ENCODE results near the gene SLC16A7. TPM values are rescaled to one million over a fixed set of nuclear protein-coding genes. Genes with fewer than 3 reads are reported as not detected.

Gene SLC16A7
- polyA plus RNA-seq, 6 donors from 2014 or later, result 12.6 to 38.9 (median 29.1) TPM

DNA sequence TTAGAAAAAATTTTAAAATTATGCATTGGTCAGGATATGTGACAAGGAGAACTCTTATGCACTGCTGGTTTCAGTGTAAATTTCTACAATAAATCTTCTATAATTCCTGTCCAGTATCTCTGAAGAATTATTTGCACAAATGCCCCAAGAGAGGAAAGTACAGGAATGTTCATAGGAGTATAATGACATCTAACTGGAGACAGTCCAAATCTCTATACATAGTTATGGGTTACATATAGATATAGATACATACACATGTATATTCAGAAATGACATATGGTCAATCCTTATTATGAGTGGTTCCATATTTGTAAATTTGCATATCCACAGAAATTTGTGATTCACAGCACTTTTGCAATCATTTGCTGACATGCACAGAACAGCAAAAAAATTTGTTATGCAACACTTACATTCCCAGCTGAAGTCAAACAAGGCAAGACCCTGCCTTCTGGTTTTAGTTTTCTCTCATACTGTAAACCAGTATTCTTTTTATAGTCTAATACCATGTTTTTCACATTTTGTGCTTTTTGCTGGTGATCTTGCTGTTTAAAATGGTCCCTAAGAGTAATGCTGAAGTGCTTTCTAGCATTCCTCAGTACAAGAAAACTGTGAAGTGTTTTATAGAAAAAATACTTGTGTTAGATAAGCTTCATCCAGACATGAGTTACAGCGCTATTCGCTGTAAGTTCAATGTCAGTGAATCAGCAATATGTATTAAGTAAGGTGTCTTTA lies 103.8 kb downstream of the SLC16A7 start:
- H3K4me1 Mint-ChIP-seq, result peaks cover 0 to 12% (median 3%) of the 10 kb centered on the region in 3 donors
- no peak overlapping the region for H3K4me3 Mint-ChIP-seq
- H3K27ac Mint-ChIP-seq, result no peak overlapping the region
- DNase-seq (no peak), ATAC-seq (ENCODE audit: low read depth in 2 of 2) (no peak)
- no peaks in the 10 kb centered on the region for H3K9me3 Mint-ChIP-seq
- no peaks in the 10 kb centered on the region for H3K27me3 Mint-ChIP-seq
- H3K36me3 Mint-ChIP-seq, result no peaks in the 10 kb centered on the region

DNA sequence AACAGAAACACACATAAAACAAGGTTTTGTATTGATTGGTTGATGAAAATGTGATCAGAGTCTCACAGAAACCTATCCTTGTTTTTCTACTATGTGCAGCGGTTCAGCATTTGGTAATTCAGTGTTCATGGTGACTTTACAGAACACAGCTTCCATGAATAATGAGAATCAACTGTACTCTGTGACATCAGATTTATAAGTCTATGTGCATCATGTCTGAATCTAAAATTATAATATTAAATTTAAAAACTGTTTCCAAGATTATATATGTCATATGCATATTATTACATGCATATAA lies 104.3 kb downstream of the SLC16A7 start:
- Mint-ChIP-seq H3K4me1 (peaks cover 0 to 12% (median 3%) of the 10 kb centered on the region in 3 donors), H3K4me3 (no peak overlapping the region), H3K27ac (no peak overlapping the region), H3K9me3 (no peaks in the 10 kb centered on the region), H3K36me3 (no peaks in the 10 kb centered on the region), H3K27me3 (no peaks in the 10 kb centered on the region)
- DNase-seq (no peak), ATAC-seq (ENCODE audit: low read depth in 2 of 2) (no peak)

DNA sequence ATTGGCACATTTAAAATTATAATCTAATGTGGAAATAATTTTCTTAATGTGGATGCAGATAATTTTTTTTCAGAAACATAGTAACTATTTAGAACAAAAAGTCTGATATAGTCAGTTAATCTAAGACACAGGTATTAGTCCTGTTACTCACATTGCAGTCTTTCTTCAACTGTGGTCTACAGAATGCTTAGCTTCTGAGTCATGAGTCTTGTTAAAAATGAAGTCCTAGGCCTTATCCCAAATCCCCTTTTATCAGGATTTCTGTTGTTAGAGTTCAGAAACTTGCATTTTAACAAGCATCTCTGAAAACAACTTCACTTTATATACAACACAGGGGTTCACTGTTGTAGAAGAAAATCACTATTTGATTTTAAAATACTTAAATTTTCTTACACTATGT lies 112.2 kb downstream of the SLC16A7 start:
- DNase-seq (no peak), ATAC-seq (ENCODE audit: low read depth in 2 of 2) (no peak)
- H3K36me3 Mint-ChIP-seq, result peaks cover 0 to 7% of the 10 kb centered on the region in 2 donors
- H3K4me3 Mint-ChIP-seq, result no peak overlapping the region
- no peaks in the 10 kb centered on the region for H3K9me3 Mint-ChIP-seq
- H3K27ac Mint-ChIP-seq, result no peak overlapping the region
- no peaks in the 10 kb centered on the region for H3K27me3 Mint-ChIP-seq
- H3K4me1 Mint-ChIP-seq, result peaks cover 2 to 5% (median 4%) of the 10 kb centered on the region in 3 donors

DNA sequence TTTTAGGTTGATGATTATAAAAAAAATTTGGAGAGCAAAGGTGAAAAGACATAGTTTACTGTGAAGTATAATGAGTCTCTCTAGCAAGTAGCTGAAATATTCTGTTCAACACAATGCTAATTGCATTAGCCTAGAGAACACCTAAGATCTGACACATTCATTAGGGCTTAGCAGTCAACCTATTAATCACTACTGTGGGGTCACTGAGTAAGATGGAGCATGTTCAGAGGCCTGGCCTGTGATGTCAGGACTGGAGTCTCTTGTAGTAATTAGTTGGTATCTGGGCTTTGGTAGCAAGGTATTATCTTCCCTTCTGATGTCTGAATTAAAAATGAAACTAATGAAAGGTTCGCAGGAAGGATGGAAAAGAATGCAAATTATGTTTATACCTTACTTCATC lies 112.7 kb downstream of the SLC16A7 start:
- Mint-ChIP-seq H3K9me3 (no peaks in the 10 kb centered on the region), H3K4me1 (peaks cover 2 to 5% (median 4%) of the 10 kb centered on the region in 3 donors), H3K4me3 (no peak overlapping the region), H3K36me3 (peaks cover under 1 to 7% of the 10 kb centered on the region in 2 donors), H3K27ac (no peak overlapping the region), H3K27me3 (no peaks in the 10 kb centered on the region)
- DNase-seq (no peak), ATAC-seq (ENCODE audit: low read depth in 2 of 2) (no peak)

DNA sequence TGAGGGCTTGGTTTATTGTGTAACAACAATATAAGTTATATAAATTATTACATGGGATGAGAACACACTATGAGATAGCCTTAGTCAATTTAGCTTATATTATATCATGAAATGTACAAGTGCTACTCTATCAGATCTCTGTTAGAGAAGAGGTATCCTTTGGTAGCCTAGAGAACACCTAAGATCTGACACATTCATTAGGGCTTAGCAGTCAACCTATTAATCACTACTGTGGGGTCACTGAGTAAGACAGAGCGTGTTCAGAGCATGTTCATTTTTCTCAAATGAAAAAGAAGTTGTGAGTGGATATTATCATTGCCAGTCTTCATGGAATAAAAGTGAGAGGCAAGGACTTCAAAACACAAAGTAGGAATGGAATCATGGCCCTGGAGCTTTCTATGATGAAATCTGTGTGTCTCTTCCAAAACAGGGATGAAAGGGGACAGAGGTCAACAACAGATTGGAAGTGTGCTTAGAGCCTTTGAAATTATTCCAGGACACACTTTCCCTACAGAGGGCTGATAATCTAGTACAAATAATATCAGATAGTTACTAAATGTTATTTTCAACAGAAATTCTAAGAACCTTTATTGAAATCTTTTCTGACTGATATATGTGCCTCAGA lies 114.3 kb downstream of the SLC16A7 start:
- peak overlapping the region in 1 of 6 donors; percentile 60 for H3K27ac Mint-ChIP-seq
- ATAC-seq (ENCODE audit: low read depth in 2 of 2), result no peak
- peaks cover 0 to 5% (median 0%) of the 10 kb centered on the region in 7 donors for H3K9me3 Mint-ChIP-seq
- no peaks in the 10 kb centered on the region for H3K27me3 Mint-ChIP-seq
- H3K36me3 Mint-ChIP-seq, result peaks cover 10 to 14% of the 10 kb centered on the region in 2 donors
- H3K4me3 Mint-ChIP-seq, result no peak overlapping the region
- DNase-seq, result no peak
- H3K4me1 Mint-ChIP-seq, result peaks cover 2 to 17% (median 9%) of the 10 kb centered on the region in 3 donors

DNA sequence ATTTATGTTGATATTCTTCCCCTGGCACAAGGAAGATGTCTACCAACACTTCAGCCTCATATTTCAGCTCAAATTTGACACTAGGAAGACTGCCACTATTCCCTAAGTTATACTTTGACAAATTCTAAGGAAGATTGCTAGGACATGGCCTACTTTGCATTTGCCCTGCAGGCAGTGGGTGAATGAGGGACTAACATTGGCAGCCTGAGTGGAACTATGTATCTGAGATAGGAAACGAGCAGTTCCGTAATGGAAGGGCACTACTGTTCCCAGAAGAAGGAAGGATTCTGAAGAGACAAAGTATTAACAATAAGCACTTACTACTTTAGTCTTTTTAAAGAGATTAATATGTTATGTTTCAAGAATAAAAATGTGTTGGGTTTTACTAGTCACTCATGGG lies 115.1 kb downstream of the SLC16A7 start:
- Mint-ChIP-seq H3K36me3 (peaks cover 10% of the 10 kb centered on the region in 2 donors), H3K27ac (peak overlapping the region in 2 of 6 donors; percentile 18 to 76), H3K4me1 (peaks cover 5 to 18% (median 9%) of the 10 kb centered on the region in 3 donors), H3K27me3 (no peaks in the 10 kb centered on the region), H3K4me3 (no peak overlapping the region), H3K9me3 (peaks cover 0 to 5% (median 0%) of the 10 kb centered on the region in 7 donors)
- ATAC-seq (ENCODE audit: low read depth in 2 of 2) (no peak), DNase-seq (no peak)

DNA sequence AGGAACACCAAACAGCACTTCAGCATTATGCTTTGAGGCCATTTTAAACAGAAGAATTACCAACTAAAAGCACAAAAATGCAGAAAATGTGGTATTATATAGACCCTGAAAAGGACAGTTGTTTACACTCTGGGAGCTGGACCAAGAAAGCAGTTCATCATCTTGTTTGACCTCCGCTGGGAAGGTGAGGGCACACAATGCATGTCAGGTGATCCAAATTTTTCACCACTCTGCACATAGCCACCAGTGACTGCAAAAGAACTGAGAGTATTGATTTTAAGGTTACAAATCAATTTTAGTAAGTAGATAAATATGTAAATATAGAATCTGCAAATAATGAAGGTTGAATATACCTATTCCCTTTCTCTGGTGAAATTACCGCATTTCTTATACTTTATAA lies 119.6 kb downstream of the SLC16A7 start:
- peaks cover 5 to 19% (median 13%) of the 10 kb centered on the region in 3 donors for H3K4me1 Mint-ChIP-seq
- DNase-seq (no peak), ATAC-seq (ENCODE audit: low read depth in 2 of 2) (no peak)
- H3K27ac Mint-ChIP-seq, result no peak overlapping the region
- H3K27me3 Mint-ChIP-seq, result no peaks in the 10 kb centered on the region
- H3K4me3 Mint-ChIP-seq, result no peak overlapping the region
- H3K36me3 Mint-ChIP-seq, result peaks cover 10% of the 10 kb centered on the region in 2 donors
- peaks cover 0 to 5% (median 0%) of the 10 kb centered on the region in 7 donors for H3K9me3 Mint-ChIP-seq

DNA sequence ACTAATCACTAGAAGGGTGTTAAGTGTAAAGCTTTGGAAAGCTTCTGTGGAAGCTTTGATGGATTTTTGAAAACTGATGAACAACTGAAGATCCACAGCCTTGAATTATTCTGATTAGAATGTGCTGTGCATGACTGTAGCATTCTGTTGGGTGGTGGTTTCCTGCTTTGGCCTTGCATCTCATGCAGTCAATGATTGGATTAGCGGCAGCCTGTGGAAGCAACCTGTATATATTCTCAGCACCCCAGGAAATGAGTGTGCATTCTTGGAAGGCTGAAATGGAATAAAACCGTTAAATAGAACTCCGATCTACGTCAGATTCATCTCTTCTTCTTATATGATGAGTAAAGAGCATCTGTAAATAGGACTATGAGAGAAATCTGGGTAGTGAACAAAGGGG lies 120.2 kb downstream of the SLC16A7 start:
- Mint-ChIP-seq H3K27ac (peak overlapping the region in 1 of 6 donors; percentile 16), H3K4me3 (no peak overlapping the region), H3K9me3 (peaks cover 0 to 5% (median 0%) of the 10 kb centered on the region in 7 donors), H3K4me1 (peaks cover 5 to 19% (median 13%) of the 10 kb centered on the region in 3 donors), H3K36me3 (peaks cover 10% of the 10 kb centered on the region in 2 donors), H3K27me3 (no peaks in the 10 kb centered on the region)
- ATAC-seq (ENCODE audit: low read depth in 2 of 2) (no peak), DNase-seq (no peak)

DNA sequence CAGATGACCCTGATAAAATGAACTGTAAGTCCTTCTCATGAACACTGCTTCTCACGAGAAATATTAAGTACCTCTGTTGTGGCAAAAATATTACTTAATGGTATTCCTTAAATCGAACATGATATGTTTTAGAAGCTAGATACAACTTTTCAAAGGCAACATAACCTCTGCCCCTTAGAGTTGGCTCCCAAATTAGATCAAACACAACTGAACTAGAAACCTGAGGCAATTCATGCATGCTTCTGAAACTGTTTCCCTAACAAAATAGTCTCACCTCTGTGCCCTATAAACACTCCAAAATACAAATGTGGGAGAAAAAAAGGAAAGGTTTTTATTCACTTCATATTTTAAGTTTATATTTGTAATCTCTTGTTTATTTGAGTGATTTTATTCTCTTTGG lies 121.6 kb downstream of the SLC16A7 start:
- Mint-ChIP-seq H3K27me3 (no peaks in the 10 kb centered on the region), H3K9me3 (peaks cover 0 to 5% (median 0%) of the 10 kb centered on the region in 7 donors), H3K4me3 (no peak overlapping the region), H3K36me3 (peaks cover 6 to 10% of the 10 kb centered on the region in 2 donors), H3K4me1 (peaks cover 5 to 19% (median 13%) of the 10 kb centered on the region in 3 donors), H3K27ac (no peak overlapping the region)
- ATAC-seq (ENCODE audit: low read depth in 2 of 2) (no peak), DNase-seq (no peak)

DNA sequence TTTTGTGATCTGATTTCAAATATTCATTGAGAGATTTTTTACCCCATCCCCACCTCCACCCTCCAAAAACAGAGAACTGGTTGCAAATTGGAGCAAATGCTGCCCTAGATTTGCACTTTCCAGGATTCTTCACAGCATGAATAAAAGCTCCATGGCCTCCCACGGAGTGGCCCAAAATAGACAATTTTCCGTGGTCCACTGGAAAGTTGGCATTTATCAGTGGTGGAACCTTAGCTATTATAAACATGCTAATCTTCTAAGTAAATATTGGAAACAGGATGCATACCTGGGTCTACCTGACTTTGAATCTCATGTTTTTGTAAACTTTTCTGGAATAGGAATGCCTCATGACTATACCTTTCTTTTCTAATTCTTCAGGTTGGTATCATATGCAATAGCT lies 123.9 kb downstream of the SLC16A7 start:
- ATAC-seq (ENCODE audit: low read depth in 2 of 2) (no peak), DNase-seq (no peak)
- H3K36me3 Mint-ChIP-seq, result no peaks in the 10 kb centered on the region
- no peak overlapping the region for H3K27ac Mint-ChIP-seq
- no peaks in the 10 kb centered on the region for H3K9me3 Mint-ChIP-seq
- no peak overlapping the region for H3K4me3 Mint-ChIP-seq
- peaks cover 4 to 8% (median 5%) of the 10 kb centered on the region in 3 donors for H3K4me1 Mint-ChIP-seq
- H3K27me3 Mint-ChIP-seq, result no peaks in the 10 kb centered on the region

DNA sequence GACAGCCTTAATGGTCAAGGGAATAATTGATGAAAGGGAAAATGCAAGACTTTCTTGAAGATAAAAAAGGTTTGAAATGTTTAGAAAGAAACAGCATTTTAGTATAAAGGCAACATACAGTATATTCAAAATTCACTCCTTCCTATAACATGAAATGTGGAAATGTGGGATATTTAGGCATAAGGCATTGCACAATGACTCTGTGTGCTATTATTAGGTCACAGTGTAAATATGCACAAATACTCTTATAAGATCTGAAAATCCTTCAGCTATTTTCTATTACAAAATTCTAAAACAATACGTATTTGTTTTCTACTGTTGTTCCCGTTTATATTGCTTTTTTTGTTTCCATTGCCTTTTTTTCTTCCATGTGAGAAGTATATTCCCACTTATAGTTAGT lies 127.7 kb downstream of the SLC16A7 start:
- Mint-ChIP-seq H3K27ac (no peak overlapping the region), H3K27me3 (no peaks in the 10 kb centered on the region), H3K36me3 (no peaks in the 10 kb centered on the region), H3K9me3 (no peaks in the 10 kb centered on the region), H3K4me3 (no peak overlapping the region), H3K4me1 (peaks cover 0 to 6% (median 0%) of the 10 kb centered on the region in 3 donors)
- DNase-seq (no peak), ATAC-seq (ENCODE audit: low read depth in 2 of 2) (no peak)

DNA sequence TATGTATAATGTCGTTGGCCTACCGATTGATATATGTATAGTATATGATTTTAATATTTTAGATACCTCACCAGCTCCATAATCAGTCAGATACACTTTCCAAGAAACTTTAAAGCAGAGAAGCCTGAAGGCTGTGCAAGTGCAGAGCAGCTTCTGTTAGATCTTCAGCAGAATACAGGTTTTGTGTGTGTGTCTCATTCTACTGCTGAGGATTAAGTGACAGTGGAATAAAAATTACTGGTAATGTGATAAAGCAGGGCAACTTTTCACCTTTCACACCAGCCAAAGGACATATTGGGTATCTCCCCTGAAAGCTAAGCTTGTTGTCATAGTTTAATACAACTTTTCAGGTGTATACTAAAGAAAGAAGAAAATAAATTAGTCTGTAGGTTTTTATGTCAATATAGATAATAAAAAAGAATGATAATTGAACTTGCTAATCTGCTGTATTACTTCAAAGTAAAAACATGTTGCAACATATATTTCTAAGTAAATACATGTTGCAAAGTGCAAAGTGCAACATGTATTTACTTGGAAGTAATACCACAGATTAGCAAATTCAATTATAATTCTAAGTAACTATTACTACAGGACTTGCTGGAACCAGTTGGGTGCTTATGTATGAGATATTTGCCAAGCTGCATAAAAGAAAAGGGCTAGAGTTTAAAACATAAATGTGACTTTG lies 128.3 kb downstream of the SLC16A7 start:
- peaks cover 0 to 6% (median 0%) of the 10 kb centered on the region in 3 donors for H3K4me1 Mint-ChIP-seq
- no peaks in the 10 kb centered on the region for H3K36me3 Mint-ChIP-seq
- DNase-seq (no peak), ATAC-seq (ENCODE audit: low read depth in 2 of 2) (no peak)
- H3K27me3 Mint-ChIP-seq, result no peaks in the 10 kb centered on the region
- H3K27ac Mint-ChIP-seq, result no peak overlapping the region
- H3K4me3 Mint-ChIP-seq, result no peak overlapping the region
- no peaks in the 10 kb centered on the region for H3K9me3 Mint-ChIP-seq

DNA sequence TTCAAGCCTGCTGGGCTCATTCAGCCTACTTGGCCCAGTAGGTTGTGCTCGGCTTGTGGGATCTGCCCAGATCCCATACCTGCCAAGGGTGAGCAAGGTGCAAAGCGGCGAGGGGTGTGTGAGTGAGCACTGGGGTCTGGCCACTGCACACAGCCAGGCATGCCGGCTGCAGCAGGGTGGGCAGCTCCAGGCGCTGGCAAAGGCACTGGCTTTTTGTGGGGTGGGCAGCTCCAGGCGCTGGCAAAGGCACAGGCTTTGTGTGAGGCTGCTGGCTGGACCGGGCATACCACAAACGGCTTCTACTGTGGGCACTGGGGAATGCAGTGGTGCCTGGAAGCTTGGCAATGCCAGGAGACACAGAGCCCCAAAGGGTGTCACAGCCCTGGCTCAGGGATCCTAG lies 137.4 kb downstream of the SLC16A7 start:
- H3K9me3 Mint-ChIP-seq, result no peaks in the 10 kb centered on the region
- no peak overlapping the region for H3K4me3 Mint-ChIP-seq
- no peaks in the 10 kb centered on the region for H3K27me3 Mint-ChIP-seq
- ATAC-seq (ENCODE audit: low read depth in 2 of 2) (no peak), DNase-seq (no peak)
- H3K36me3 Mint-ChIP-seq, result peaks cover 4 to 15% of the 10 kb centered on the region in 2 donors
- H3K4me1 Mint-ChIP-seq, result peaks cover 5 to 16% (median 13%) of the 10 kb centered on the region in 3 donors
- no peak overlapping the region for H3K27ac Mint-ChIP-seq

DNA sequence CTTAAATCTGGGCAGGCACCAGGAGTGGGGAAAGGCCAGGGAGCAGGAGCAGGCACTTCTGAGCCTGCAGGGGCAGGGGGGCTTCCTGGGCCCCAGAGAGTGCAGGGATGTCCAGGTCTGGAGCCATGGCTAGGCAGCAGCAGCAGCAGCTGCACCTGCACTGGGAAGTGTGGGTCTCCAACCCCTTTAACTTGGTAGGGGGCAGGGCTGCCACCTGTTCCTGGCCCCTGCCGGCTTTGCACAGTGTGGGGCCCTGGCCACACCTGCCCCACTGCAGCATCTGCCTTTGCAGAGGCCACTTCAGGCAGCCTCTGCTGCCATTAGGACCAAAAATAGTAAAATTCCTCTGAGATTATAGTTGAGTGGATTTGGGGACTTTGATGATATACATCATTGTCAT lies 138.5 kb downstream of the SLC16A7 start:
- Mint-ChIP-seq H3K4me1 (peaks cover 5 to 18% (median 12%) of the 10 kb centered on the region in 3 donors), H3K9me3 (no peaks in the 10 kb centered on the region), H3K27ac (peak overlapping the region in 1 of 6 donors; percentile 75), H3K27me3 (no peaks in the 10 kb centered on the region), H3K36me3 (peaks cover 8 to 16% of the 10 kb centered on the region in 2 donors), H3K4me3 (no peak overlapping the region)
- DNase-seq, result no peak
- no peak for ATAC-seq (ENCODE audit: low read depth in 2 of 2)
